NCI-H2227 (cell line): Measurements from ENCODE around the gene APCDD1.

Experiments
- DNase-seq: peaks from one replicate; lab custom pipeline; 2025; ENCODE audit not compliant: unreplicated experiment; lab: John Stamatoyannopoulos, UW

Gene APCDD1

GRCh38 chr18:10453806-10454680 lies at the start of gene APCDD1:
TSS of gene APCDD1 (plus strand) at chr18:10454635. CDS start at chr18:10454982, 347 bp downstream.
- DNase-seq: peak; percentile 92

GRCh38 chr18:10405014-10405493 lies 49.4 kb upstream of the APCDD1 start:
- no peak for DNase-seq

- peak; percentile 91 for DNase-seq
These were observed 48.4 kb upstream of the APCDD1 start for GRCh38 chr18:10405816-10406663.

- no peak for DNase-seq
These were observed 46.3 kb upstream of the APCDD1 start for GRCh38 chr18:10408131-10408530.

GRCh38 chr18:10409041-10409440 lies 45.4 kb upstream of the APCDD1 start:
- no peak for DNase-seq

- DNase-seq: no peak
These were observed 43.7 kb upstream of the APCDD1 start for GRCh38 chr18:10410472-10411308.

- DNase-seq: no peak
These were observed 41.5 kb upstream of the APCDD1 start for GRCh38 chr18:10412933-10413332.

GRCh38 chr18:10413722-10414121 lies 40.7 kb upstream of the APCDD1 start:
- no peak for DNase-seq

GRCh38 chr18:10414293-10414842 lies 40.1 kb upstream of the APCDD1 start:
- no peak for DNase-seq

- DNase-seq: no peak
These were observed 38.4 kb upstream of the APCDD1 start for GRCh38 chr18:10416065-10416464.

GRCh38 chr18:10417191-10417590 lies 37.2 kb upstream of the APCDD1 start:
- DNase-seq: no peak

GRCh38 chr18:10417664-10418063 lies 36.8 kb upstream of the APCDD1 start:
- no peak for DNase-seq

GRCh38 chr18:10418836-10419235 lies 35.6 kb upstream of the APCDD1 start:
- DNase-seq: no peak

GRCh38 chr18:10419420-10420103 lies 34.9 kb upstream of the APCDD1 start:
- no peak for DNase-seq

- DNase-seq: no peak
These were observed 33.7 kb upstream of the APCDD1 start for GRCh38 chr18:10420561-10421352.

GRCh38 chr18:10421859-10422258 lies 32.6 kb upstream of the APCDD1 start:
- DNase-seq: no peak

- no peak for DNase-seq
These were observed 31.7 kb upstream of the APCDD1 start for GRCh38 chr18:10422731-10423130.

GRCh38 chr18:10424585-10425307 lies 29.7 kb upstream of the APCDD1 start:
- DNase-seq: no peak

- DNase-seq: no peak
These were observed 23.8 kb upstream of the APCDD1 start for GRCh38 chr18:10430677-10431076.
